NCI-H345 treated with DMSO at 0.1 percent for 48 hours (cell line): ENCODE measurements around the gene PTPRD.

Experiments
- DNase-seq: peaks from one replicate; lab custom pipeline; 2025; ENCODE audit not compliant: unreplicated experiment; lab: John Stamatoyannopoulos, UW

The PTPRD gene

DNA sequence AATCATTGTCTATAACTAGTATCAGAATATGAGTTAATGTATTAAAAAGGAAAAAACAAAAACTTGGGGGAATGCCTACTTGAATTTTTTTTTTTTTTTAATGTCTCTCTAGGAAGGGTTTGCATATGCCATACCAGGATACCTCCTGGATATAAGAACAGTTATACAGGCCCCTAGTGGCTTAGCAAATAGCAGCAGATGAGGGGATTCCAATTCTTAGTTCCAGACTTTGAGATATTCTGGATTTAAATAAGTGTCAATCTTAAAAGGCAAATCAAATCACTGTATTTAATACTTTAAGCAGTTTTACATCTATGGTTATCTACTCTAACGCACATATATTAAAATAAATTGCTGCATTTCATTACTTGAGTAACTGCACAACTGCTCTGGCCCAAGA lies 1757.8 kb downstream of the PTPRD start:
- no peak for DNase-seq

DNA sequence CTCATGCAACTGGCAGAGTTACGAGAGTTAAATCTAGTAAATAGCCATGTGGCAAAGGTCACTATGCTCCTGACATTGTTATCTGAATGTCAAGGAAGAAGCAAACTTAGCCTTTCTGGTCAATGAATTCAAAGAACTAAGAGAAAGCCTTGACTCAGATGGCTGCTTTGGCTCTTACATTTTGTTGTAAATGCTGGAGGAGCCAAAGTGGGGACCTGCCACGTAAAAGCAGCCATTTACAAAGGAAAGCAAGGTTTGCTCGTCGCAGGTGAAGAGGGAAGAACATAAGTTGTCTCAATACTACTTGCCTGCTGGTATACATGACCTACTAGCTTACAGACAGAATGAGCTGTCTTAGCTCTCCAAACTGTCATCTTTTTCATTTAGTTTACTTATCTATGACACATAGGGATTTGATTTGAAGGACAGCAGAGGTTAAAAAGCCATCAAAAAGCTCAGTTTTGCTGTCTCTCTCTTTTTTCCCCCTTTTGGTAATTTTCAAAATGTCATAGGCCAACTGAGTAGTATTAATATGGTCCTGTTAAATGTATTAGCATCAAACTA lies 1760.4 kb downstream of the PTPRD start:
- no peak for DNase-seq

GRCh38 chr9:8850914-8851313 lies 1761.9 kb downstream of the PTPRD start:
- DNase-seq, result no peak

- DNase-seq, result no peak
These were observed 1767.0 kb downstream of the PTPRD start for GRCh38 chr9:8845808-8846207.

DNA sequence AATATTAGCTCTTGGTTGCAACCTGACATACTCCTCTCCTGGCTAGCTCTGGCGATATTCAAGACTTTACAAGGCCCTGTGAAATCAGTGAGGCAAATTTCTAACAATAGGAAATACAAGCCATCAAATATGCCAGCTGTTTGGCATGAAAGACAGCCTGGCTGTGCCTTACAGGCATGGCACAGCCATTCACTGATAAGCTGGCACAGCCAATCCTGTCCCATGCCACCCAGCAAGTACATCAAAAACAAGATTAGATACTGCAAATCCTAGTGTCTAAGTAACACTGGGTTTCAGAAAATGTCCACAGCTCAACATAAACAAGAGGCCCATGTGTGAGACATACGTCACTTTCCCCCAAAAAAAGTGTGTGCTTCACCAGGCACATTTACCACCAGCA lies 1767.4 kb downstream of the PTPRD start:
- no peak for DNase-seq

GRCh38 chr9:8844549-8844948 lies 1768.3 kb downstream of the PTPRD start:
- no peak for DNase-seq

GRCh38 chr9:8842402-8843193 lies 1770.2 kb downstream of the PTPRD start:
- no peak for DNase-seq

- no peak for DNase-seq
These were observed 1774.7 kb downstream of the PTPRD start for GRCh38 chr9:8838136-8838535.

DNA sequence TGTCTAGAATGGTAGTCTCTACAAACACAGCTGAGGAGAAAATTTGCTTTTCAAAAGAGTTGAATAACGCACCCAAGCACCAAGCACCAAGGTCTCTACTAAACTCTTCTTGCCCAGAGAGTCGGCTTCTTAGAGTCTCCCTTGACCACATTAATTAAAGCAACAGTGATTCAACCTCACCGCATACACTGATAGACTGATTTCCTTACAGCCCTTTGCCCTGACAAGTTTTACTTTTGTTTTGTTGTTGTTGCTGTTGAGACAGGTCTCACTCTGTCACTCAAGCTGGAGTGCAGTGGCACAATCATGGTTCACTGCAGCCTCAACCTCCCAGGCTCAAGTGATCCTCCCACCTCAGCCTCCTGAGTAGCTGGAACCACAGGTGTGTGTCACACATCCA lies 1777.5 kb downstream of the PTPRD start:
- DNase-seq, result no peak

- no peak for DNase-seq
These were observed 1779.8 kb downstream of the PTPRD start for GRCh38 chr9:8832955-8833354.

DNA sequence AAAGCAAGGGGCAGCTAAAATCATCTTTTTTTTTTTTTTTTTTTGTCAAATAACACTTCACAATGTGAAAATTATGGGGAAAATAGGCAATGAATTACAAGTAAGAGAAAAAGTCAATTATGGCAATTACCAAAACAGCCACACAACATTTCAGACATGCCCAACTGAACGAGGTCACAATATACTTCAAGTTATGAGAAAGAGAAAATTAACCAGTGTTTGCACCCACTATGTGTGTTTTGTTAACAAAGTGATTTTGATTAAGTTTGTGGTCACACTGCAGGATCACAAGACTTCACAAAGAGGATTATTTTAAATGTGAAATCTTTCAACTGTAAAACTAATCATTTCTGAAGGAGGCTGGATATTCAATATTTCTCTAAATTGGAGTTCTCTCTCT lies 1780.4 kb downstream of the PTPRD start:
- no peak for DNase-seq

DNA sequence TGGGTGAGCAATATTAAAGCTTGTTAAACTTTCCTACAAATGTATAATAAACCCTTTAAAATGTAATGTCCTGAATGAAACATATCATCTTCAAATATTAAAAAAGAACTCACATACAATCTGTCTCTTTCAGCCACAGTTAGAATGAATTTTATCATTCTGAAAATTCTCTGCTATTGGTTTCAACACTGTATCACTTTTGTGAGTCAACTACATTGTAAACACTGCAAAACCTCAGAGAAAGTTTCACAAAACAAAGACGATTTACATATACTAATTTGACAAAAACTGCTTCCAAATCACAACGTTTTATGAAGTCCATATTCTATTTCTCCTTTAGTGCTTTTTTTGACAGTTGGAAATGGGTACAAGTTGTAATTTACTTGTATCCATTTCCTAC lies 1781.2 kb downstream of the PTPRD start:
- no peak for DNase-seq

GRCh38 chr9:8826281-8826680 lies 1786.5 kb downstream of the PTPRD start:
- DNase-seq, result no peak

GRCh38 chr9:8825585-8826147 lies 1787.1 kb downstream of the PTPRD start:
- DNase-seq, result no peak

GRCh38 chr9:8823131-8823895 lies 1789.5 kb downstream of the PTPRD start:
- DNase-seq, result no peak

DNA sequence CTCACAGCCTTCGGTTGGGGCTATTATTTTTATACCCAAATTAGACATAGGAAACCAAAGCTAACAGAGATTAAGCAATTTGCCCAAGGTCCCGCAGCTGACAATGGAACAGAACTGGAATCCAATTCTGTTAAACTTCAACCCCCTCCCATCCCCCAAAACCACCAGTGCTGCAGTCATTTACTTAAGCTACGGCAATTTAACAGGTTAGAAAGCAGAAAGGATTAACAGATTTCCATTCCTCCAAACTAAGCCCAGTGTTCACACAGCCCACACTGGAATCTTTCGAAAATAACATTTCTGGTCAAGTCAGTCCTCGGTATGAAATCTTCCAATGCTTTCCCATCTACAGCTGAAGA lies 1790.2 kb downstream of the PTPRD start:
- DNase-seq, result no peak

GRCh38 chr9:8821910-8822666 lies 1790.7 kb downstream of the PTPRD start:
- no peak for DNase-seq

DNA sequence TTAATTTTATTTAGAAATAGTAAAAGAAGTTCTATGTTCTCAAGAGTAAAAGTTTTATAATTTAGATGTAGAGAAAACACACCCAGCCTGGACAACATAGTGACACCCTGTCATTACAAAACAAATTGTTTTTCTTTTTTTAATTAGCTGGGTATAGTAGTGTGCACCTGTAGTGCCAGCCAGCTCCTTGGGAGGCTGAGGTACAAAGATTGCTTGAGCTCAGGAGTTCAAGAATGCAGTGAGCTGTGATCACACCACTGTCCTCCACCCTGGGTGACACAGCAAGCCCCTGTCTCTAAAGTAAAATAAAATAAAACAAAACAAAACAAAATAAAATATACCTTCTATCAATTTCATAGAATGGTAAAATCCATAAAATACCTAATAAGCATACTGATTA lies 1795.5 kb downstream of the PTPRD start:
- DNase-seq, result no peak

- peak; percentile 37 for DNase-seq
These were observed 1796.4 kb downstream of the PTPRD start for GRCh38 chr9:8816361-8816760.

GRCh38 chr9:8815931-8816330 lies 1796.9 kb downstream of the PTPRD start:
- no peak for DNase-seq

DNA sequence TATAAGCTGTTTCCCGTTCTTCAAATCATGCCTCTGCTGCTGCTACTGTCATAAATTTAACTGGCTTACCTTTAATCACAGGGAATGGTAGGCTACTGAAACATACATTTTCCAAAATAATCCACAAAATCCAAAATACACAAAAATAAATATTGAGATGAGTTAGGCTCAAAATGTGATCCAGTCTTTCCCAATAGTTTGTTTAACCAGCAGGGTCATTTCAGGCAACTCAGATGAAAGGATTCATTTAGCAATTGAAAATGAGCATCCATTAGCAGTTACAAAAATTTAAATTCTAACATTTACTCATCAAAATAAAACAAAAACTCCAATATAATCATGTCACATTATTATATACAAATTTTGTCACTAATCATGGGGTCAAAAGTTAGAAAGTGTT lies 1797.6 kb downstream of the PTPRD start:
- DNase-seq, result no peak
